HepG2 (cell line): Measurements from ENCODE around the gene DHX58. TPM values are rescaled to one million over a fixed set of nuclear protein-coding genes. Genes with fewer than 3 reads are reported as not detected.
A peak's percentile ranks its signal among the peaks of the same experiment; 100 is the strongest.

Experiments
- ATAC-seq: fragments of 200-7000 bp; cut with Tn5 transposase; 3 replicates; pipeline ENCODE4 v1.9.1; 2020; ENCODE audit warnings: mild to moderate bottlenecking, moderate library complexity
- BruUV-seq: library from RNA; stranded (reverse); fragments of 400-500 nt; replicated peaks from 2 replicates; lab custom pipeline; 2021; lab: Mats Ljungman, UMichigan
- CTCF ChIA-PET: fragments of 300-600 bp; formaldehyde crosslinking; extraction: SDS; loops from one replicate; lab custom pipeline; 2021; ENCODE audit warnings: low total read pairs, inconsistent platforms, low intra/inter-chr PET ratio; lab: Yijun Ruan, JAX
- POLR2A ChIA-PET: fragments of 350-600 bp; sonication (Branson Sonifier 250); formaldehyde crosslinking; loops from one replicate; lab custom pipeline; 2020; ENCODE audit warnings: antibody characterized with exemption, inconsistent platforms; lab: Yijun Ruan, JAX
- DNase-seq: peaks from one replicate; pipeline ENCODE4 v3.0.0-alpha.2; 2015; ENCODE audit warnings: low spot score
- FAIRE-seq: peaks from 3 replicates; lab custom pipeline; 2011; peaks lifted over from hg19 to GRCh38; lab: Jason Lieb, UNC
- H2AFZ ChIP-seq: one replicate; pipeline ENCODE4 v1.6.1; 2011; ENCODE audit warnings: low read length, inconsistent platforms
- H3K27ac ChIP-seq: fragments of 300-600 bp; 3 replicates; pipeline ENCODE4 v1.8.0; 2011; ENCODE audit warnings: mixed run types, mild to moderate bottlenecking, mixed read lengths, low read length, inconsistent platforms; ENCODE audit not compliant: insufficient read depth; ENCODE audit errors: extremely low read length
- H3K27me3 ChIP-seq, 2 experiments: fragments of 200-600 bp in 1 of 2; 2 replicates in 1 of 2; 3 replicates in 1 of 2; pipeline versions ENCODE4 v1.6.0 to v1.8.0; 2011; ENCODE audit warnings: low read length in 2 of 2, mild to moderate bottlenecking in 2 of 2, moderate library complexity in 2 of 2, inconsistent platforms in 1 of 2; ENCODE audit not compliant: insufficient read depth in 2 of 2, control insufficient read depth in 1 of 2
- H3K36me3 ChIP-seq, 2 experiments: fragments of 200-600 bp in 1 of 2; replicated peaks in 1 of 2; 2 replicates in 1 of 2; 3 replicates in 1 of 2; pipeline versions ENCODE4 v1.5.1 to v1.8.0; 2011; ENCODE audit warnings: low read length in 2 of 2, inconsistent platforms in 1 of 2; ENCODE audit not compliant: insufficient read depth in 2 of 2, control insufficient read depth in 1 of 2
- H3K4me1 ChIP-seq: 2 replicates; pipeline ENCODE4 v1.5.1; 2012; ENCODE audit warnings: low read length, inconsistent platforms; ENCODE audit not compliant: insufficient read depth
- H3K4me2 ChIP-seq: 2 replicates; pipeline ENCODE4 v1.6.0; 2011; ENCODE audit warnings: low read depth, low read length, inconsistent platforms
- H3K4me3 ChIP-seq, 3 experiments: fragments of 200-600 bp in 1 of 3; sonication (generic), shearing (Covaris generic) in 1 of 3; replicated peaks in 1 of 3; 2 replicates each; pipeline ENCODE4 v1.5.1; 2011 to 2016; ENCODE audit warnings: low read length in 3 of 3, inconsistent platforms in 2 of 3, low read depth in 2 of 3, mild to moderate bottlenecking in 2 of 3, control low read depth in 1 of 3, mixed read lengths in 1 of 3; ENCODE audit not compliant: insufficient read depth in 1 of 3
- H3K79me2 ChIP-seq: one replicate; pipeline ENCODE4 v1.6.1; 2011; ENCODE audit warnings: low read length, inconsistent platforms; ENCODE audit not compliant: insufficient read depth
- H3K9ac ChIP-seq: 2 replicates; pipeline ENCODE4 v1.6.0; 2011; ENCODE audit warnings: mild to moderate bottlenecking, low read depth, low read length, inconsistent platforms; ENCODE audit not compliant: insufficient read depth
- H3K9me3 ChIP-seq: 2 replicates; pipeline ENCODE4 v1.5.1; 2012; ENCODE audit warnings: mild to moderate bottlenecking, low read length
- H4K20me1 ChIP-seq: 2 replicates; pipeline ENCODE4 v1.6.0; 2011; ENCODE audit warnings: inconsistent platforms, mild to moderate bottlenecking, low read length, moderate library complexity; ENCODE audit not compliant: insufficient read depth
- KLF11 ChIP-seq: IDR thresholded peaks from 2 replicates; pipeline ENCODE4 v1.6.1; 2016; ENCODE audit warnings: missing compliant biosample characterization
- LCORL ChIP-seq, 2 experiments: fragments of 450-650 bp in 1 of 2; sonication (generic) in 1 of 2; formaldehyde crosslinking in 1 of 2; IDR thresholded peaks; 2 replicates each; pipeline versions ENCODE4 v1.5.0 to v1.6.1; 2017 to 2020; ENCODE audit warnings: antibody characterized with exemption in 1 of 2, missing genetic modification reagents in 1 of 2
- NCOA2 ChIP-seq: sonication (generic); formaldehyde crosslinking; IDR thresholded peaks from 2 replicates; pipeline ENCODE4 v1.8.0; 2022; ENCODE audit warnings: inconsistent platforms
- RCOR2 ChIP-seq: IDR thresholded peaks from 2 replicates; pipeline ENCODE4 v1.6.1; 2016; ENCODE audit warnings: missing biosample characterization, missing genetic modification reagents
- SALL2 ChIP-seq: sonication (generic); formaldehyde crosslinking; IDR thresholded peaks from 2 replicates; pipeline ENCODE4 v1.8.1; 2023; ENCODE audit warnings: mild to moderate bottlenecking, missing genetic modification reagents, inconsistent platforms
- SIN3A ChIP-seq: IDR thresholded peaks from 2 replicates; pipeline ENCODE4 v1.6.1; 2011; ENCODE audit warnings: low read depth, mild to moderate bottlenecking, control low read depth, low read length, borderline replicate concordance
- SP2 ChIP-seq: sonication (generic); formaldehyde crosslinking; IDR thresholded peaks from 2 replicates; pipeline ENCODE4 v1.5.1; 2020; ENCODE audit warnings: mild to moderate bottlenecking, missing genetic modification reagents
- SYNCRIP ChIP-seq: fragments of 200-400 bp; formaldehyde crosslinking; IDR thresholded peaks from 2 replicates; pipeline ENCODE4 v1.6.1; 2018; ENCODE audit warnings: mild to moderate bottlenecking, low read depth, low read length; ENCODE audit not compliant: insufficient read depth
- TEF ChIP-seq: sonication (generic); formaldehyde crosslinking; IDR thresholded peaks from 2 replicates; pipeline ENCODE4 v1.5.0; 2020; ENCODE audit warnings: missing genetic modification reagents
- TFE3 ChIP-seq: IDR thresholded peaks from 2 replicates; pipeline ENCODE4 v1.6.1; 2016
- THRA ChIP-seq: sonication (generic); formaldehyde crosslinking; IDR thresholded peaks from 2 replicates; pipeline ENCODE4 v1.4.0; 2020; ENCODE audit warnings: missing genetic modification reagents, borderline replicate concordance
- ZFX ChIP-seq: sonication (generic); formaldehyde crosslinking; IDR thresholded peaks from 2 replicates; pipeline ENCODE4 v1.4.0; 2020; ENCODE audit warnings: mild to moderate bottlenecking, low read depth, missing genetic modification reagents, moderate library complexity
- WGBS: methylation state at CpG from one replicate; pipeline ENCODE4 v1.1.6; 2017; ENCODE audit warnings: low lambda C conversion rate; 5-methylcytosine and 5-hydroxymethylcytosine counted together
- in situ Hi-C: cut with HindIII; loops from 2 replicates; pipeline ENCODE4 v1.10.0; 2017; ENCODE audit warnings: low pct_unique_long_range_greater_than_20kb; ENCODE audit not compliant: extremely low pct_ligation_motif_present
- intact Hi-C: fragments of 100-400 bp; cut with micrococcal nuclease; formaldehyde crosslinking; loops from one replicate; pipeline ENCODE4 v1.10.0; 2022; ENCODE audit not compliant: unreplicated experiment
- polyA plus RNA-seq, 8 experiments: library from polyadenylated mRNA; depleted of rRNA in 3 of 8; stranded (reverse) in 7 of 8; unstranded in 1 of 8; fragments of >200 nt; fragmentation: Illumina TruSeq in 4 of 8; extraction: Trizol in 4 of 8; gene quantifications; 2 replicates each; pipeline versions ENCODE4 v1.2.1 to v1.2.3, GENCODE V29; 2011 to 2016; ENCODE audit warnings: low read depth in 4 of 8, missing spikeins in 1 of 8, mixed read lengths in 1 of 8; ENCODE audit not compliant: insufficient read depth in 1 of 8
- total RNA-seq, 5 experiments: library from RNA; depleted of rRNA; stranded (reverse); fragments of >200 nt; fragmentation: Illumina TruSeq; extraction: Trizol; gene quantifications; 2 replicates each; pipeline ENCODE4 v1.2.3, GENCODE V29; 2016; ENCODE audit warnings: low read depth in 1 of 5

DHX58 gene
- total and polyA plus RNA-seq, 2 of the 13 experiments (the other 11 are each of a cell fraction or from before 2014, with no cell fraction given) = 6.7 to 7.8 TPM

GRCh38 chr17:42136654-42137051, 24.1 kb upstream of the DHX58 start:
- DNase-seq (no peak), FAIRE-seq (no peak), ATAC-seq (no peak)
- 97% methylated on average over 3 of the region's 3 CpGs for WGBS
- POLR2A ChIA-PET = interaction anchor here (0.7 to 1.8 kb wide), 5 partner anchors 8 to 297 kb away, joined by 3 to 14 read pairs (median 6); partner anchors contain the start of gene KAT2A
- peaks cover 3% of the 10 kb centered on the region for H4K20me1 ChIP-seq
- H3K4me2 ChIP-seq = no peak overlapping the region
- intact Hi-C loops = no loop called here
- H2AFZ ChIP-seq = no peak overlapping the region
- CTCF ChIA-PET = no interaction called here
- TF ChIP-seq TEF = no peak
- no peak for TF ChIP-seq SP2 (CRISPR knock-in tag)
- TF ChIP-seq NCOA2 (CRISPR knock-in tag) = no peak
- no peaks in the 10 kb centered on the region for H3K27me3 ChIP-seq
- peaks cover 9 to 44% of the 10 kb centered on the region in 2 experiments; a peak in 4 of 5 replicates for H3K36me3 ChIP-seq
- H3K9ac ChIP-seq = no peak overlapping the region
- no peaks in the 10 kb centered on the region for H3K9me3 ChIP-seq
- no TSS peak for BruUV-seq
- peaks cover 43% of the 10 kb centered on the region for H3K4me1 ChIP-seq
- H3K4me3 ChIP-seq = no peak overlapping the region
- peak overlapping the region; percentile 56 for H3K27ac ChIP-seq
- in situ Hi-C loops = no loop called here
- peaks cover 77% of the 10 kb centered on the region for H3K79me2 ChIP-seq

- WGBS = 56% methylated on average over 15 of the region's 15 CpGs
- ChIA-PET CTCF (interaction anchor here (0.7 kb wide), 1 partner anchor 111 kb away, joined by 4 read pairs; no protein-coding TSS in a partner anchor), POLR2A (interaction anchor here (0.8 to 1.8 kb wide), 7 partner anchors 9 to 48 kb away, joined by 3 to 14 read pairs (median 6); partner anchors contain the start of genes DHX58, KAT2A and KCNH4)
- Histone ChIP-seq H3K79me2 (peaks cover 77% of the 10 kb centered on the region), H3K36me3 (peaks cover 3 to 47% of the 10 kb centered on the region in 2 experiments), H3K27me3 (no peaks in the 10 kb centered on the region), H2AFZ (no peak overlapping the region), H3K4me1 (peaks cover 49% of the 10 kb centered on the region), H3K9ac (peak overlapping the region; percentile 16), H4K20me1 (peaks cover 3% of the 10 kb centered on the region), H3K27ac (peak overlapping the region; percentile 56), H3K9me3 (no peaks in the 10 kb centered on the region), H3K4me2 (peak overlapping the region; percentile 26), H3K4me3 (no peak overlapping the region; a peak in 1 of 6 replicates)
- DNase-seq (peak; percentile 91), ATAC-seq (peak; percentile 95), FAIRE-seq (peak; percentile 98)
- intact Hi-C loops (no loop called here), in situ Hi-C loops (no loop called here)
- no TSS peak for BruUV-seq
- TF ChIP-seq SIN3A (peak; percentile 68; the same call in 1 of the 2 replicates), LCORL (IDR thresholded peaks at IDR 0.05) (no peak), LCORL (CRISPR knock-in tag; IDR thresholded peaks at IDR 0.05) (peak; percentile 70), TFE3 (CRISPR knock-in tag) (peak; percentile 84), RCOR2 (peak; percentile 41; the same call in 1 of the 2 replicates), THRA (CRISPR knock-in tag) (0 out of 2 replicates have a peak, but pooled peaks have one; percentile 27), SALL2 (CRISPR knock-in tag) (no peak), ZFX (peak; percentile 40; the same call in 1 of the 2 replicates), KLF11 (0 out of 2 replicates have a peak, but pooled peaks have one; percentile 58), SYNCRIP (no peak)
Observed at GRCh38 chr17:42135664-42136653, 23.4 kb upstream of the DHX58 start.
